GM12878 (cell line): Measurements from ENCODE around the gene ATG10. TPM values are rescaled to one million over a fixed set of nuclear protein-coding genes. Genes with fewer than 3 reads are reported as not detected.

Source experiments
- ATF2 ChIP-seq: IDR thresholded peaks from 2 replicates; pipeline ENCODE4 v1.6.1; 2012; ENCODE audit warnings: low read length, inconsistent platforms
- BCL11A ChIP-seq: IDR thresholded peaks from 2 replicates; pipeline ENCODE4 v1.6.1; 2011; ENCODE audit warnings: low read depth, low read length
- BCL3 ChIP-seq: IDR thresholded peaks from 2 replicates; pipeline ENCODE4 v1.6.1; 2011; ENCODE audit warnings: borderline replicate concordance, low read depth, mild to moderate bottlenecking, moderate library complexity, low read length; ENCODE audit not compliant: insufficient read depth, poor library complexity, severe bottlenecking
- CEBPZ ChIP-seq: fragments of 150-350 bp; IDR thresholded peaks from 2 replicates; pipeline ENCODE4 v1.6.1; 2016; ENCODE audit warnings: low read depth, low read length
- ESRRA ChIP-seq: IDR thresholded peaks from 2 replicates; pipeline ENCODE4 v1.6.1; 2012; ENCODE audit warnings: mild to moderate bottlenecking, low read length, improper control_type of control experiment
- FOS ChIP-seq: IDR thresholded peaks from 3 replicates; pipeline ENCODE4 v1.6.1; 2011; ENCODE audit warnings: borderline replicate concordance; ENCODE audit not compliant: insufficient read length; ENCODE audit errors: extremely low read depth
- FOXK2 ChIP-seq: fragments of 450-650 bp; IDR thresholded peaks from 2 replicates; pipeline ENCODE4 v1.6.1; 2017; ENCODE audit warnings: mild to moderate bottlenecking, moderate library complexity
- GATAD2B ChIP-seq: fragments of 450-650 bp; conservative IDR thresholded peaks from 2 replicates; pipeline ENCODE4 v1.6.1; 2017; ENCODE audit warnings: low read depth, mild to moderate bottlenecking, moderate library complexity
- IKZF1 ChIP-seq: fragments of 450-650 bp; conservative IDR thresholded peaks from 2 replicates; pipeline ENCODE4 v1.6.1; 2017; ENCODE audit warnings: antibody characterized with exemption, mild to moderate bottlenecking
- IRF5 ChIP-seq: fragments of 450-650 bp; IDR thresholded peaks from 2 replicates; pipeline ENCODE4 v1.6.1; 2017; ENCODE audit warnings: borderline replicate concordance
- JUNB ChIP-seq: IDR thresholded peaks from 2 replicates; pipeline ENCODE4 v1.6.1; 2016; ENCODE audit warnings: antibody characterized with exemption, mild to moderate bottlenecking
- KLF5 ChIP-seq: fragments of 450-650 bp; IDR thresholded peaks from 2 replicates; pipeline ENCODE4 v1.6.1; 2014; ENCODE audit warnings: mild to moderate bottlenecking; ENCODE audit not compliant: partially characterized antibody
- MYC ChIP-seq: IDR thresholded peaks from 2 replicates; pipeline ENCODE4 v1.6.1; 2011; ENCODE audit warnings: mild to moderate bottlenecking, low read length, moderate library complexity, inconsistent platforms; ENCODE audit not compliant: insufficient read depth, insufficient replicate concordance, insufficient read length, severe bottlenecking
- NFXL1 ChIP-seq: fragments of 450-650 bp; IDR thresholded peaks from 2 replicates; pipeline ENCODE4 v1.6.1; 2017; ENCODE audit warnings: antibody characterized with exemption, mild to moderate bottlenecking, borderline replicate concordance
- PAX5 ChIP-seq: IDR thresholded peaks from 2 replicates; pipeline ENCODE4 v1.6.1; 2011; ENCODE audit warnings: low read depth, low read length, borderline replicate concordance
- POLR2A ChIP-seq: IDR thresholded peaks from 2 replicates; pipeline ENCODE4 v1.6.1; 2011; ENCODE audit warnings: low read depth, mild to moderate bottlenecking, low read length
- RUNX3 ChIP-seq: IDR thresholded peaks from 2 replicates; pipeline ENCODE4 v1.6.1; 2012; ENCODE audit warnings: low read length, inconsistent platforms
- SREBF1 ChIP-seq: IDR thresholded peaks from 2 replicates; pipeline ENCODE4 v1.6.1; 2012; ENCODE audit warnings: mild to moderate bottlenecking, low read length
- SREBF2 ChIP-seq: IDR thresholded peaks from 2 replicates; pipeline ENCODE4 v1.6.1; 2012; ENCODE audit warnings: mild to moderate bottlenecking, low read length
- STAT1 ChIP-seq: fragments of 450-650 bp; conservative IDR thresholded peaks from 2 replicates; pipeline ENCODE4 v1.6.1; 2014; ENCODE audit warnings: antibody characterized with exemption, mild to moderate bottlenecking
- TCF3 ChIP-seq: IDR thresholded peaks from 2 replicates; pipeline ENCODE4 v1.6.1; 2012; ENCODE audit warnings: low read depth, mild to moderate bottlenecking, low read length, borderline replicate concordance; ENCODE audit not compliant: insufficient read depth
- ZBTB11 ChIP-seq: fragments of 450-650 bp; formaldehyde crosslinking; IDR thresholded peaks from 2 replicates; pipeline ENCODE4 v1.5.0; 2022; ENCODE audit warnings: mild to moderate bottlenecking, missing genetic modification characterization
- polyA plus RNA-seq, 11 experiments: library from polyadenylated mRNA; depleted of rRNA in 4 of 11; unstranded in 6 of 11; stranded (reverse) in 5 of 11; fragments of >200 nt; fragmentation: Nextera tagmentation in 4 of 11; fragmentation: Illumina TruSeq in 1 of 11; extraction: Ambion mirVana in 4 of 11; extraction: Trizol in 1 of 11; gene quantifications; 1 replicate in 1 of 11; 2 replicates in 10 of 11; pipeline versions ENCODE4 v1.2.1 to v1.2.3, GENCODE V29; 2011 to 2016; ENCODE audit warnings: inconsistent platforms in 2 of 11, missing spikeins in 2 of 11, low read depth in 1 of 11
- total RNA-seq, 4 experiments: library from RNA; depleted of rRNA in 3 of 4; stranded (reverse); fragments of >200 nt in 3 of 4; fragmentation: Illumina TruSeq in 1 of 4; extraction: Trizol in 1 of 4; gene quantifications; 2 replicates each; pipeline versions ENCODE4 v1.2.1 to v1.2.3, GENCODE V29; 2013 to 2021

The ATG10 gene
- total and polyA plus RNA-seq, 10 of the 15 experiments (the other 5 are each of a cell fraction or from before 2014, with no cell fraction given), result 3.8 to 14.4 (median 6.5) TPM

GRCh38 chr5:82058710-82059109 is 86.9 kb downstream of the ATG10 start (continued):
- TF ChIP-seq BCL3 (no peak), SREBF2 (no peak), ATF2 (no peak), PAX5 (no peak), GATAD2B (no peak), JUNB (peak; percentile 45), NFXL1 (no peak), KLF5 (no peak), IRF5 (no peak), FOXK2 (no peak), MYC (no peak), SREBF1 (no peak), BCL11A (no peak), IKZF1 (no peak), TCF3 (no peak), RUNX3 (peak; percentile 72), ESRRA (no peak), STAT1 (no peak), ZBTB11 (CRISPR knock-in tag) (no peak), CEBPZ (no peak), FOS (no peak), POLR2A (no peak)
